HL-60 (cell line): ENCODE results near the gene ANO3.

Experiments
- DNase-seq, 2 experiments: peaks; one replicate each; pipeline ENCODE4 v3.0.0-alpha.2; 2010 to 2020; ENCODE audit warnings: low read depth in 1 of 2, low spot score in 1 of 2
- H3K27ac ChIP-seq: fragments of 250-450 bp; sonication (Bioruptor Pico); replicated peaks from 2 replicates; pipeline ENCODE4 v1.5.1; 2020; ENCODE audit warnings: mild to moderate bottlenecking, moderate library complexity
- H3K27me3 ChIP-seq: fragments of 250-450 bp; sonication (Bioruptor Pico); 2 replicates; pipeline ENCODE4 v1.5.1; 2021; ENCODE audit warnings: mild to moderate bottlenecking, moderate library complexity; ENCODE audit not compliant: insufficient read depth, poor library complexity, severe bottlenecking
- H3K4me3 ChIP-seq: replicated peaks from 2 replicates; pipeline ENCODE4 v1.5.1; 2011; ENCODE audit warnings: mild to moderate bottlenecking, control low read depth, low read length; ENCODE audit not compliant: insufficient read depth
- CTCF ChIP-seq: IDR thresholded peaks from one replicate; pipeline ENCODE4 v1.5.1; 2011; ENCODE audit warnings: low read length, control low read depth, inconsistent platforms; ENCODE audit not compliant: insufficient read depth
- GABPA ChIP-seq: IDR thresholded peaks from 2 replicates; pipeline ENCODE4 v1.6.1; 2012; ENCODE audit warnings: low read depth
- POLR2AphosphoS5 ChIP-seq: IDR thresholded peaks from 2 replicates; pipeline ENCODE4 v1.6.1; 2012; ENCODE audit warnings: low read depth
- REST ChIP-seq: IDR thresholded peaks from 2 replicates; pipeline ENCODE4 v1.6.1; 2012; ENCODE audit warnings: low read depth; ENCODE audit not compliant: insufficient replicate concordance
- SPI1 ChIP-seq: IDR thresholded peaks from 2 replicates; pipeline ENCODE4 v1.6.1; 2012; ENCODE audit warnings: low read depth, mild to moderate bottlenecking, borderline replicate concordance

ANO3 gene

DNA sequence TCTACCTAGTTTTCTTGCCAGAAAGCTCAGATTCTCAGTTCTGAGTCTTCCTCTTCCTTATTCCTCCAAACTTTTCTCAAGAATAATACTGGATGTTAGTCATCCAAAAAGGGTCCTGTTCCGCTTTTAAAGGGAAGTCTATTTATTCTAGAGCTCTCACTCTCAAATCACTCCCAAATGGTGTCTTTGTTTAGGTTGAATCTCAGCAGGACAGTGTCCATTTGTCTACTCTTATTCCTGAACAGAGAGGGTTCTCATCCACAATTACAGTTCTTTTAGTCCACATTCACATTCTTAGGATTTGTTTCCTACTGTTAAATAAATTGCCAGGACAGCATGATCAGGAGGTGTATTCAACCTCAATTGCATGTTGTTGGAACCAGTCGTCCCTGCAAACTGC, 178.8 kb downstream of the ANO3 start:
- no peaks in the 10 kb centered on the region for H3K27me3 ChIP-seq
- TF ChIP-seq CTCF, result no peak
- no peak for TF ChIP-seq REST
- TF ChIP-seq SPI1, result no peak
- TF ChIP-seq GABPA, result no peak
- TF ChIP-seq POLR2AphosphoS5, result no peak
- no peak overlapping the region for H3K4me3 ChIP-seq
- DNase-seq, result no peak
- no peak overlapping the region for H3K27ac ChIP-seq

DNA sequence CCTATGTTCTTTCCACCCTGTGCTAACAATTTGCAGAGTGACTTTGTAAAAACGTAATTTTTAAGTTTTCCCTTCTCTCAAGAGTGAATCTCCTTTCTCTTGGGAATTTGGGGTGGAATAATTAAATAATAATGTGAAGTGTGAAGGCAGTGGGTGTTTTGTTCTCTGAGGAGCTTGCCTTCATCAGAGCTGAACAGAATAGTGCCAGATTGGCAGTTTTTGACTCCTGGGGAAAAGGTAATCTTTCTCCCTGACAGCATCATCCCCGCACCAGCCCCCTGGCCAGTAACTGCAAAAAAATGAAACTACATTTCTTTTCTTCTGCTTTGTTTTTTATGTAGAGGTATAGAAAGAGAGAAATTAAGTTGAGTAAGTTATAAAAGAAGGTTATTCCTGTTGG, 180.3 kb downstream of the ANO3 start:
- TF ChIP-seq POLR2AphosphoS5, result no peak
- TF ChIP-seq GABPA, result no peak
- no peak for TF ChIP-seq REST
- TF ChIP-seq SPI1, result no peak
- TF ChIP-seq CTCF, result no peak
- DNase-seq, result no peak
- H3K4me3 ChIP-seq, result no peak overlapping the region

GRCh38 chr11:26519469-26519868, 187.5 kb downstream of the ANO3 start:
- no peaks in the 10 kb centered on the region for H3K27me3 ChIP-seq
- H3K4me3 ChIP-seq, result no peak overlapping the region
- DNase-seq, result no peak
- no peak overlapping the region for H3K27ac ChIP-seq
- TF ChIP-seq POLR2AphosphoS5 (no peak), SPI1 (no peak), CTCF (no peak), REST (no peak), GABPA (no peak)

More for the DNA sequence above, 180.3 kb downstream of the ANO3 start:
- Histone ChIP-seq H3K27ac (no peak overlapping the region), H3K27me3 (no peaks in the 10 kb centered on the region)
